Lower lobe of right lung (tissue), 2 donors: ENCODE data around the gene PGK2. TPM values are rescaled to one million over a fixed set of nuclear protein-coding genes. Genes with fewer than 3 reads are reported as not detected.

ENCODE experiments used
- ATAC-seq, 2 donors: fragments of 200-7000 bp; cut with Tn5 transposase; one replicate each; pipeline ENCODE4 v1.9.1; 2020 to 2022; ENCODE audit warnings: mild to moderate bottlenecking in 2 of 2, moderate library complexity in 2 of 2
- DNase-seq: peaks from one replicate; pipeline ENCODE4 v3.0.0-alpha.2; 2020
- H3K27ac ChIP-seq: fragments of 200-600 bp; one replicate; pipeline ENCODE4 v1.8.0; 2022
- H3K27me3 ChIP-seq: fragments of 200-600 bp; one replicate; pipeline ENCODE4 v1.8.0; 2022; ENCODE audit warnings: low read depth
- H3K36me3 ChIP-seq: fragments of 200-600 bp; one replicate; pipeline ENCODE4 v1.8.0; 2022; ENCODE audit warnings: mild to moderate bottlenecking
- H3K4me1 ChIP-seq: fragments of 200-600 bp; one replicate; pipeline ENCODE4 v1.8.0; 2022
- H3K4me3 ChIP-seq: fragments of 200-600 bp; one replicate; pipeline ENCODE4 v1.8.0; 2022; ENCODE audit warnings: mild to moderate bottlenecking
- H3K9me3 ChIP-seq: fragments of 200-600 bp; one replicate; pipeline ENCODE4 v1.8.0; 2022
- intact Hi-C: fragments of 100-400 bp; cut with DNase I; formaldehyde crosslinking; loops from one replicate; pipeline ENCODE4 v1.11.0; 2022
- total RNA-seq: library from RNA; stranded (reverse); fragmentation: NEBNext Ultra II Directional; extraction: Animal tissue kit (Norgen Biotek cat#: 25700); gene quantifications from one replicate; pipeline ENCODE4 v1.2.1, GENCODE V29; 2021
- TF ChIP-seq, protein P1 (sequence below): fragments of 200-600 bp; IDR thresholded peaks from one replicate; pipeline ENCODE4 v1.8.0; 2022; ENCODE audit warnings: antibody characterized with exemption, mild to moderate bottlenecking
- donor health status: DM: no; HTN: yes; CAD: no; lungs with severe emphysema.

PGK2 gene
- total RNA-seq, 1 donor from 2014 or later: not detected

DNA sequence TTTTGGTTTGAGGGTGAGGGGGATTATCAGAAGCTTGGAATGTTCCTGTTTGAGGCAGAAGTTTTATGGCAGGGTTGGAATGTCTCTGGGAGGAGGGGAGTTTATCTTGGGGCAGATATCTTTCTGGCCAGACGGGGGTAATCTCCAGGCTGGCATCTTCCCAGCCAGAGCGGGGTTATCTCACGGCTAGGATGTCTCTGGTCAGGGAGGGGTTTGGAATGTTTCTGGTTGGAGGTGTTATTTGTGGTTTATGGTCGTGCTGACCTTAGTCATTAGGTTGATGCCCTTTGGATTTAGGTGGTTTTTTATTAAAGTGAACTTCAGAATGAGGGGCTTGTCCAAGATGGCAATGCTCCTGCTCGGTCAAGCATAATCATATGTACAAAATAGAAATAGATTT, 14.8 kb downstream of the PGK2 start:
- no peak overlapping the region for H3K4me3 ChIP-seq
- intact Hi-C loops: no loop called here
- H3K4me1 ChIP-seq: no peaks in the 10 kb centered on the region
- TF ChIP-seq, protein P1, sequence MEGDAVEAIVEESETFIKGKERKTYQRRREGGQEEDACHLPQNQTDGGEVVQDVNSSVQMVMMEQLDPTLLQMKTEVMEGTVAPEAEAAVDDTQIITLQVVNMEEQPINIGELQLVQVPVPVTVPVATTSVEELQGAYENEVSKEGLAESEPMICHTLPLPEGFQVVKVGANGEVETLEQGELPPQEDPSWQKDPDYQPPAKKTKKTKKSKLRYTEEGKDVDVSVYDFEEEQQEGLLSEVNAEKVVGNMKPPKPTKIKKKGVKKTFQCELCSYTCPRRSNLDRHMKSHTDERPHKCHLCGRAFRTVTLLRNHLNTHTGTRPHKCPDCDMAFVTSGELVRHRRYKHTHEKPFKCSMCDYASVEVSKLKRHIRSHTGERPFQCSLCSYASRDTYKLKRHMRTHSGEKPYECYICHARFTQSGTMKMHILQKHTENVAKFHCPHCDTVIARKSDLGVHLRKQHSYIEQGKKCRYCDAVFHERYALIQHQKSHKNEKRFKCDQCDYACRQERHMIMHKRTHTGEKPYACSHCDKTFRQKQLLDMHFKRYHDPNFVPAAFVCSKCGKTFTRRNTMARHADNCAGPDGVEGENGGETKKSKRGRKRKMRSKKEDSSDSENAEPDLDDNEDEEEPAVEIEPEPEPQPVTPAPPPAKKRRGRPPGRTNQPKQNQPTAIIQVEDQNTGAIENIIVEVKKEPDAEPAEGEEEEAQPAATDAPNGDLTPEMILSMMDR: no peak
- no peaks in the 10 kb centered on the region for H3K9me3 ChIP-seq
- no peaks in the 10 kb centered on the region for H3K27me3 ChIP-seq
- no peak for ATAC-seq
- DNase-seq: no peak
- H3K36me3 ChIP-seq: no peaks in the 10 kb centered on the region
- H3K27ac ChIP-seq: no peak overlapping the region

GRCh38 chr6:49766762-49767161, 20.3 kb downstream of the PGK2 start:
- H3K27me3 ChIP-seq: no peaks in the 10 kb centered on the region
- no peaks in the 10 kb centered on the region for H3K9me3 ChIP-seq
- no peak overlapping the region for H3K27ac ChIP-seq
- no peak overlapping the region for H3K4me3 ChIP-seq
- TF ChIP-seq, protein P1: no peak
- no peak for ATAC-seq
- intact Hi-C loops: no loop called here
- no peaks in the 10 kb centered on the region for H3K4me1 ChIP-seq
- no peaks in the 10 kb centered on the region for H3K36me3 ChIP-seq
- DNase-seq: no peak

DNA sequence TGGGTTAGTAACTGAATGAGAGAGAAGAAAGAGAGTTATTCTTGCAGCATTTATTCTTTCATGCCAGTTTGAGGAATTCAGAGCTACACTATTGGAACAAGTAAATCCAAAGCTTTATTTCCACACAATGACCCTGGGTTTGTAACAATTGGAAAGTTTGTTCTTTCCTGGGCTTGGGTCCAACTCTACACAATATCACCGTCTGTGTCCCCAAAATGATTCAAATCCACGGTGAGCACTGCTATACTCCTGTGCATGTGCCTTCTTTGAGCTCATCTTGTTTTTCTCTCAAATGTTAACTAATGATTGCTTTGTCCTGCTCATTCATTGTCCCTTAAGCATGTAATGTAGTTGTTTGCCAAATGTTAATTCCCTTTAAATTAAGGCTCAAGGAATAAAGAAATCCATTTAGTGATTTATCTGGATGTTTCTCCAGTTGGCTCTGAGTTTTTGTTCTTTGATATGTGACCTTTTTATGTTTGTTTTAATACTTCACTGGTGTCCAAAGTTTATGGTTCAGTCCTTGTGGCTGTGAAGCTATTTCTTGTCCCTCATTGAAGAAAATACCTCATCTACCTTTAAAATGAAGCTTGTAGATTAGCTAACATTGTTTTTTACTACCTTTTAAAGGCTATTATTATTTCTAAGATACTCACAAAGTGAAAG, 22.4 kb downstream of the PGK2 start:
- intact Hi-C loops: no loop called here
- TF ChIP-seq, protein P1: no peak

DNA sequence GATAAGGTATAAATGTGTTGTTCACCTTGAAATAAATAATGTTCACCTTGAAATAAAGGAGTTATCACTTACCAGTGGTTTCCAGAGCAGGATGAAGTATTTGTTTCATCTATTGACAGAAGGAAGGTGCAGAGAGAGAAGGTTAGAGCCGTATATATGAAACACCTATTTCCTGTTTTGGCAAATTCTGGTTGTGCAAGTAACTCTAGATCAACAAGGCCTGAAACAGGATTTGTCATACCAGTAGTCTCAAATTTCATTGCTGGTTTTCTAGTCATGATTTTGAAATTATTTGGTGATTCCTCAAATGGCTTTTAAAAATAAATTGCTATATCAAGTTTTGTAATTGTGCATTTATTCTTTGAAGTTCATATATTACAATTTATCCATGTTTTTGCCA, 42.8 kb downstream of the PGK2 start, which contains the start of gene CRISP3:
Gene CRISP3 (minus strand): TSS at position 130 of the 400 bp plus-strand sequence. CDS start 21 bp downstream, at position 109.
- no peaks in the 10 kb centered on the region for H3K27me3 ChIP-seq
- no peaks in the 10 kb centered on the region for H3K9me3 ChIP-seq
- intact Hi-C loops: no loop called here
- ATAC-seq: no peak
- H3K27ac ChIP-seq: no peak within 1 kb of the TSS
- H3K36me3 ChIP-seq: no peaks in the 10 kb centered on the region
- H3K4me3 ChIP-seq: no peak within 1 kb of the TSS
- TF ChIP-seq, protein P1: no peak
- no peaks in the 10 kb centered on the region for H3K4me1 ChIP-seq
- no peak for DNase-seq

More for the DNA sequence above, 22.4 kb downstream of the PGK2 start:
- DNase-seq (no peak), ATAC-seq (no peak)
- Histone ChIP-seq H3K36me3 (no peaks in the 10 kb centered on the region), H3K27ac (no peak overlapping the region), H3K4me3 (no peak overlapping the region), H3K4me1 (no peaks in the 10 kb centered on the region), H3K27me3 (no peaks in the 10 kb centered on the region), H3K9me3 (no peaks in the 10 kb centered on the region)

DNA sequence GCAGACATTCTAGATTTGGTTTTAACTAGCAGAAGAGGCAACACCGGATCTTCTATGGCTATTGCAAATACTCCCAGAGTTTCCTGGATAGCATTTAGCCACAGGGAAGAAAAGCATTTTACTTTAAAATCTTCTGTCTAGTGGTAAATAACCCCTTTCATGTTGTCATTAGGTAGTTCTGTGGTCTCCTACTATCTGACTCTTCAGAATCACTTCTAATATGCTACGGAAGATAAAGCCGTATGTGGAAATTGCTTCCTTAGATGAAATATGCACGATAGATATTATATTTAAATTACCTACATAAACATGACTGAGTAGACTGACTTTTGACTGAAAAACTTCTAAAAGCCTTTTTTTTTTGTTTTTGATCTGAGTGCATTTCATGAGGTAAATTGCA, 43.7 kb downstream of the PGK2 start:
- H3K36me3 ChIP-seq: no peaks in the 10 kb centered on the region
- H3K4me1 ChIP-seq: no peaks in the 10 kb centered on the region
- no peak for DNase-seq
- no peaks in the 10 kb centered on the region for H3K9me3 ChIP-seq
- no peak overlapping the region for H3K4me3 ChIP-seq
- intact Hi-C loops: no loop called here
- no peak overlapping the region for H3K27ac ChIP-seq
- ATAC-seq: no peak
- TF ChIP-seq, protein P1: no peak
- no peaks in the 10 kb centered on the region for H3K27me3 ChIP-seq
